Measurements from ENCODE around the gene CCL28.

GRCh38 chr5:43396762-43397304 is 15.4 kb downstream of the CCL28 start:
- TF ChIP-seq SPI1 (IDR thresholded peaks at IDR 0.05; ENCODE audit: borderline replicate concordance, low read depth) (no peak), REST (IDR thresholded peaks at IDR 0.05; ENCODE audit: insufficient replicate concordance, low read depth) (no peak), GABPA (IDR thresholded peaks at IDR 0.05; ENCODE audit: low read depth) (no peak)
